ENCODE measurements around the gene CDKN2AIPNL.

GRCh38 chr5:134423376-134423775 is 11.7 kb upstream of the CDKN2AIPNL start:
- TF ChIP-seq CTCF (IDR thresholded peaks at IDR 0.05) = no peak
- TF ChIP-seq POLR2A (IDR thresholded peaks at IDR 0.05) = no peak
